ENCODE results near the gene FLVCR2.

DNA sequence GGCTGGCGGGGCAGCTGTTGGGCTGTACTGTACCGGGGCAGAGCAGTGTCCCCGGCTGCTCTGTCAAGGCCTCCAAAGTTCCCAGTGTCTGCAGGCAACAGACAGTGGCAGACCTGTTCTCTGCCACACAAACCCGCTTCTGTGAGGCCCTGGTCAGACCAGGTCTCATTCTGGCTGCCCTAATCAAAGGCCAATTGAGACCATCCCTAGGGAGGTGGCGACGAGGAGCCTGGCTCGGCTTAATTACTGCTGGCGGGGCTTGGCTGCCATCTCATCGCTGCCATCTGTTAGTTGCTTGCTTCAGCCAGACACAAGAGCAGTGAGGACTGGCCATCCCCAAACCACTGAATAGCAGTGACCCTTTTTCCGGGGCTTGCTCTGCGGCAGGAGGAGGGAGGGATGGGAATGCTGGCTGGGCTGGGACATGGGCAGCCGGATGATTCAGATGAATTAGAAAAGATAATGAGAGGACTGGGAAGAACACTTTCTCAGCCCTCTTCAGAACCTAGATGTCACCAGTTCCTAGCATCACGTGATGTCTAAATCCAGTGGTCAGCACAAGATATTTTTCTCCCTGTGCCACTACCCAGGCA, 57.8 kb downstream of the FLVCR2 start:
- TF ChIP-seq CTCF (IDR thresholded peaks at IDR 0.05; ENCODE audit: low read length) (no peak), EZH2phosphoT487 (IDR thresholded peaks at IDR 0.05; ENCODE audit: low read length) (no peak), EZH2 (optimal IDR thresholded peaks at IDR 0.05; ENCODE audit: low read depth, low read length) (no peak)

Measured in MM.1S (cell line).